PC-3 (cell line): ENCODE results near the gene NCOA7. TPM values are rescaled to one million over a fixed set of nuclear protein-coding genes. Genes with fewer than 3 reads are reported as not detected.

ENCODE experiments used
- ATAC-seq: fragments of 200-7000 bp; cut with Tn5 transposase; 2 replicates; pipeline ENCODE4 v1.9.1; 2020; ENCODE audit warnings: mild to moderate bottlenecking, moderate library complexity
- BruUV-seq: library from RNA; stranded (reverse); fragments of 400-500 nt; replicated peaks from 2 replicates; lab custom pipeline; 2021; lab: Mats Ljungman, UMichigan
- CTCF ChIA-PET: fragments of 300-600 bp; sonication (Branson Sonifier 250); formaldehyde crosslinking; loops from one replicate; lab custom pipeline; 2022; ENCODE audit warnings: antibody characterized with exemption; lab: Charles Lee
- POLR2A ChIA-PET: fragments of 300-600 bp; sonication (Branson Sonifier 250); formaldehyde crosslinking; loops from one replicate; lab custom pipeline; 2022; ENCODE audit warnings: antibody characterized with exemption; ENCODE audit not compliant: unreplicated experiment; lab: Charles Lee
- DNase-seq: peaks from one replicate; pipeline ENCODE4 v3.0.0-alpha.2; 2015
- H2AFZ ChIP-seq: fragments of 300-600 bp; sonication (generic); 2 replicates; pipeline ENCODE4 v1.6.0; 2016; ENCODE audit warnings: antibody characterized with exemption, low read length
- H3F3A ChIP-seq: fragments of 300-600 bp; sonication (generic); one replicate; pipeline ENCODE4 v1.6.0; 2017; ENCODE audit warnings: antibody characterized with exemption, low read length, control low read depth, mild to moderate bottlenecking; ENCODE audit not compliant: unreplicated experiment
- H3K27ac ChIP-seq: fragments of 300-600 bp; sonication (generic); 2 replicates; pipeline ENCODE4 v1.5.1; 2016; ENCODE audit warnings: mild to moderate bottlenecking, low read length
- H3K27me3 ChIP-seq: fragments of 300-600 bp; sonication (generic); 2 replicates; pipeline ENCODE4 v1.6.1; 2016; ENCODE audit warnings: low read length, mixed read lengths
- H3K36me3 ChIP-seq: fragments of 300-600 bp; sonication (generic); 2 replicates; pipeline ENCODE4 v1.6.1; 2016; ENCODE audit warnings: low read depth, mixed run types, low read length, mixed read lengths
- H3K4me1 ChIP-seq: fragments of 300-600 bp; sonication (generic); 2 replicates; pipeline ENCODE4 v1.5.1; 2016; ENCODE audit warnings: low read length; ENCODE audit not compliant: insufficient read depth
- H3K4me2 ChIP-seq: fragments of 300-600 bp; sonication (generic); 2 replicates; pipeline ENCODE4 v1.6.0; 2016; ENCODE audit warnings: low read length
- H3K4me3 ChIP-seq: fragments of 300-600 bp; sonication (generic); 2 replicates; pipeline ENCODE4 v1.5.1; 2016; ENCODE audit warnings: mild to moderate bottlenecking, low read length, mixed read lengths
- H3K79me2 ChIP-seq: fragments of 300-600 bp; sonication (generic); 2 replicates; pipeline ENCODE4 v1.6.1; 2017; ENCODE audit warnings: low read length, mixed read lengths
- H3K9ac ChIP-seq: fragments of 300-600 bp; sonication (generic); 2 replicates; pipeline ENCODE4 v1.6.0; 2016; ENCODE audit warnings: mild to moderate bottlenecking, low read length
- H3K9me2 ChIP-seq: fragments of 300-600 bp; sonication (generic); replicated peaks from 2 replicates; pipeline ENCODE4 v1.6.1; 2016; ENCODE audit warnings: mixed run types, low read length, mixed read lengths
- H3K9me3 ChIP-seq: fragments of 300-600 bp; sonication (generic); 2 replicates; pipeline ENCODE4 v1.6.1; 2016; ENCODE audit warnings: low read length, mixed read lengths
- H4K20me1 ChIP-seq: fragments of 300-600 bp; sonication (generic); 2 replicates; pipeline ENCODE4 v1.6.1; 2016; ENCODE audit warnings: low read length, mixed read lengths
- EZH2 ChIP-seq: fragments of 300-600 bp; sonication (generic); IDR thresholded peaks from one replicate; pipeline ENCODE4 v1.6.1; 2017; ENCODE audit warnings: antibody characterized with exemption, mild to moderate bottlenecking, low read length; ENCODE audit not compliant: unreplicated experiment
- EZH2phosphoT487 ChIP-seq: fragments of 300-600 bp; sonication (generic); IDR thresholded peaks from 2 replicates; pipeline ENCODE4 v1.6.1; 2018; ENCODE audit warnings: mild to moderate bottlenecking, antibody characterized with exemption, low read length, borderline replicate concordance
- intact Hi-C: fragments of 100-400 bp; cut with micrococcal nuclease; formaldehyde crosslinking; loops from 2 replicates; pipeline ENCODE4 v1.9.0; 2023
- total RNA-seq: library from RNA; depleted of rRNA; stranded (reverse); fragments of >200 nt; gene quantifications from 2 replicates; pipeline ENCODE4 v1.2.3, GENCODE V29; 2014
- TF ChIP-seq, protein P1 (sequence below): fragments of 300-600 bp; sonication (generic); conservative IDR thresholded peaks from 2 replicates; pipeline ENCODE4 v1.5.1; 2017; ENCODE audit warnings: antibody characterized with exemption, low read depth, mild to moderate bottlenecking, low read length

Gene NCOA7
- total RNA-seq, 1 experiment from 2014 or later: 13.4 TPM

DNA sequence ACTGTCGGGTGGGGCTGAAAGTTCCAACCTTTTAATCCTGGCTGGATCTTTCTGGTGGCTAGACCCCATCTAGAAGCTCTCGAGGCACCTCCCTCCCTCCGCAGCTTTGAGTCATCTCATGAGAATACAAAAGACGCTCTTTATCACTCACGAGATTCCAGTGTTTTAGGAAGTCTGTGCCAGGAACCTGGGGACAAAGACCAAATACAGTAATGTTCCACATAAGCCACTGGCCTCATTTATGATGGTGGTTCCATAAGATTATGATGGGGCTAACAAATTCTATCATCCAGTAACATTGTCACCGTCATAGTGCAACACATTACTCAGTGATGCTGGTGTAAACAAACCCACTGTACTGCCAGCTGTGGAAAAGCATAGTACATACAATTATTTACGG lies 48.7 kb downstream of the NCOA7 start:
- ChIA-PET CTCF (no interaction called here), POLR2A (no interaction called here)
- no peaks in the 10 kb centered on the region for H3K9me2 ChIP-seq

DNA sequence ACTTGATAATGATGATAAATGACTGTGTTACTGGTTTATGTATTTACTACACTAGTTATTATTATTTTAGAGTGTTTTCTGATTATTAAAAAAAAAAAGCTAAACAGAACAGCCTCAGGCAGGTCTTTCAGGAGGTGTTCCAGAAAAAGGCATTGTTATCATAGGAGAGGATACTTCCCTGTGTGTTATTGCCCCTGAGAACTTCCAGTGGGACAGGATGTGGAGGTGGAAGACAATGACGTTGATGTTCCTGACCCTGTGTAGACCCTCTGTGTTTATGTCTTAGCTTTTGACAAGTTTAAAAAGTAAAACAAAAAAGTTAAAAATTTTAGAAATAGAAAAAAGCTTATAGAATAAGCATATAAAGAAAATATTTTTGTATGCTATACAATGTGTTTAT lies 49.1 kb downstream of the NCOA7 start:
- Histone ChIP-seq H3F3A (no peaks in the 10 kb centered on the region), H3K79me2 (no peaks in the 10 kb centered on the region), H3K36me3 (no peaks in the 10 kb centered on the region), H4K20me1 (no peaks in the 10 kb centered on the region), H3K9me3 (no peaks in the 10 kb centered on the region), H3K4me1 (no peaks in the 10 kb centered on the region), H2AFZ (no peak overlapping the region), H3K27ac (no peak overlapping the region), H3K9me2 (no peaks in the 10 kb centered on the region), H3K27me3 (no peaks in the 10 kb centered on the region), H3K9ac (no peak overlapping the region), H3K4me2 (no peak overlapping the region), H3K4me3 (no peak overlapping the region)
- ChIA-PET CTCF (interaction anchor here (0.6 kb wide), 1 partner anchor 76 kb away, joined by 3 read pairs; no protein-coding TSS in a partner anchor), POLR2A (no interaction called here)
- BruUV-seq: no TSS peak
- no peak for TF ChIP-seq EZH2phosphoT487
- no peak for TF ChIP-seq EZH2
- TF ChIP-seq, protein P1, sequence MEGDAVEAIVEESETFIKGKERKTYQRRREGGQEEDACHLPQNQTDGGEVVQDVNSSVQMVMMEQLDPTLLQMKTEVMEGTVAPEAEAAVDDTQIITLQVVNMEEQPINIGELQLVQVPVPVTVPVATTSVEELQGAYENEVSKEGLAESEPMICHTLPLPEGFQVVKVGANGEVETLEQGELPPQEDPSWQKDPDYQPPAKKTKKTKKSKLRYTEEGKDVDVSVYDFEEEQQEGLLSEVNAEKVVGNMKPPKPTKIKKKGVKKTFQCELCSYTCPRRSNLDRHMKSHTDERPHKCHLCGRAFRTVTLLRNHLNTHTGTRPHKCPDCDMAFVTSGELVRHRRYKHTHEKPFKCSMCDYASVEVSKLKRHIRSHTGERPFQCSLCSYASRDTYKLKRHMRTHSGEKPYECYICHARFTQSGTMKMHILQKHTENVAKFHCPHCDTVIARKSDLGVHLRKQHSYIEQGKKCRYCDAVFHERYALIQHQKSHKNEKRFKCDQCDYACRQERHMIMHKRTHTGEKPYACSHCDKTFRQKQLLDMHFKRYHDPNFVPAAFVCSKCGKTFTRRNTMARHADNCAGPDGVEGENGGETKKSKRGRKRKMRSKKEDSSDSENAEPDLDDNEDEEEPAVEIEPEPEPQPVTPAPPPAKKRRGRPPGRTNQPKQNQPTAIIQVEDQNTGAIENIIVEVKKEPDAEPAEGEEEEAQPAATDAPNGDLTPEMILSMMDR: no peak
- DNase-seq (no peak), ATAC-seq (no peak)
- intact Hi-C loops: no loop called here

More for the DNA sequence above, 48.7 kb downstream of the NCOA7 start:
- no peaks in the 10 kb centered on the region for H3K36me3 ChIP-seq
- H3K79me2 ChIP-seq: no peaks in the 10 kb centered on the region
- no peaks in the 10 kb centered on the region for H4K20me1 ChIP-seq
- no peaks in the 10 kb centered on the region for H3K27me3 ChIP-seq
- no TSS peak for BruUV-seq
- no peak overlapping the region for H2AFZ ChIP-seq
- H3K9me3 ChIP-seq: no peaks in the 10 kb centered on the region
- ATAC-seq (no peak), DNase-seq (no peak)
- H3K9ac ChIP-seq: no peak overlapping the region
- no peak overlapping the region for H3K4me3 ChIP-seq
- H3K4me1 ChIP-seq: no peaks in the 10 kb centered on the region
- no peak overlapping the region for H3K4me2 ChIP-seq
- intact Hi-C loops: no loop called here
- H3K27ac ChIP-seq: no peak overlapping the region
- TF ChIP-seq EZH2 (no peak), EZH2phosphoT487 (no peak)
- TF ChIP-seq, protein P1: no peak
- H3F3A ChIP-seq: no peaks in the 10 kb centered on the region

DNA sequence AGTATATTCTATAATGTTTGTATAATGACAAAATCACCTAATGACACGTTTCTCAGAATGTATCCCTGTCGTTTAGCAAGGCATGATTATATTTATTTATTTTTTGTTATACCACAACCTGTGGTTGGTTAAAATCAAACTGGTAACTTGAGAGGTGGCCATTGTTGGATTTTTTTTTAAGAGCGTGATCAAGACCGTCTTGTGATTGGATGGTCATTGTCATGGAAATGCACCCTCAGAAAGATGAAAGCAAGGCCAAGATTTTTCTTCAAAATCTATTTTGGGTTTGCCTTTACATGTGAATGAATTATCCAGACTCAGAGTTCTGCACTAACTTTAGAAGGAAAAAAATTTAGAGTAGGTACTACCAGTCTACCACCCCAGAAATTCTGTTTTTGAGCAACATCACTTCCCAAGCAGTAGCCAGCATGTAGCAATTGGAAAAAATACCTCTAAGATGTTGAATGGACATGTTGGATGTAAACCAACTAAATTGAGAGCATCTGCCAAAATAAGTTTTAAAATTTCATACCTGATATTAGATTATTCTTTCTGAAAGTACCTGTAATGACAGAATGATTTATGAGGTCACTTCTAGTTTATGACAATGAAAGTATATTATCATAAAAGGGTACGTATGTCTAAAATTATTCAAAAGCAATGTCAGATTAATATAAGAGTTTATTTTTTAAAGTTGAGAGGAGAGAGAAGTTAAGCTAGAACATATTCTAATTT lies 50.8 kb downstream of the NCOA7 start:
- Histone ChIP-seq H3F3A (no peaks in the 10 kb centered on the region), H3K4me1 (no peaks in the 10 kb centered on the region), H2AFZ (no peak overlapping the region), H3K36me3 (no peaks in the 10 kb centered on the region), H3K79me2 (no peaks in the 10 kb centered on the region), H3K4me2 (no peak overlapping the region), H3K9me2 (no peaks in the 10 kb centered on the region), H3K9me3 (no peaks in the 10 kb centered on the region), H3K9ac (no peak overlapping the region), H4K20me1 (no peaks in the 10 kb centered on the region), H3K27ac (no peak overlapping the region), H3K27me3 (no peaks in the 10 kb centered on the region), H3K4me3 (no peak overlapping the region)
- CTCF ChIA-PET: no interaction called here
- no peak for TF ChIP-seq EZH2
- TF ChIP-seq EZH2phosphoT487: no peak
- TF ChIP-seq, protein P1: no peak
- no TSS peak for BruUV-seq
- DNase-seq (no peak), ATAC-seq (no peak)
- intact Hi-C loops: no loop called here
- POLR2A ChIA-PET: no interaction called here
